GM12878 (cell line): Measurements from ENCODE around the gene RPS6KA2. TPM values are rescaled to one million over a fixed set of nuclear protein-coding genes. Genes with fewer than 3 reads are reported as not detected.

Experiments used
- KDM1A ChIP-seq: fragments of 200-600 bp; sonication (generic); IDR thresholded peaks from 2 replicates; pipeline ENCODE4 v1.6.1; 2016; ENCODE audit warnings: borderline replicate concordance
- SUPT20H ChIP-seq: IDR thresholded peaks from 2 replicates; pipeline ENCODE4 v1.6.1; 2011; ENCODE audit warnings: low read depth, mild to moderate bottlenecking, low read length, moderate library complexity, borderline replicate concordance; ENCODE audit not compliant: control insufficient read depth
- TBL1XR1 ChIP-seq: IDR thresholded peaks from 2 replicates; pipeline ENCODE4 v1.6.1; 2012; ENCODE audit warnings: low read depth, low read length, improper control_type of control experiment
- ZNF24 ChIP-seq: fragments of 450-650 bp; IDR thresholded peaks from 2 replicates; pipeline ENCODE4 v1.6.1; 2017; ENCODE audit warnings: antibody characterized with exemption, mild to moderate bottlenecking
- polyA plus RNA-seq, 11 experiments: library from polyadenylated mRNA; depleted of rRNA in 4 of 11; unstranded in 6 of 11; stranded (reverse) in 5 of 11; fragments of >200 nt; fragmentation: Nextera tagmentation in 4 of 11; fragmentation: Illumina TruSeq in 1 of 11; extraction: Ambion mirVana in 4 of 11; extraction: Trizol in 1 of 11; gene quantifications; 1 replicate in 1 of 11; 2 replicates in 10 of 11; pipeline versions ENCODE4 v1.2.1 to v1.2.3, GENCODE V29; 2011 to 2016; ENCODE audit warnings: inconsistent platforms in 2 of 11, missing spikeins in 2 of 11, low read depth in 1 of 11
- total RNA-seq, 4 experiments: library from RNA; depleted of rRNA in 3 of 4; stranded (reverse); fragments of >200 nt in 3 of 4; fragmentation: Illumina TruSeq in 1 of 4; extraction: Trizol in 1 of 4; gene quantifications; 2 replicates each; pipeline versions ENCODE4 v1.2.1 to v1.2.3, GENCODE V29; 2013 to 2021
- TF ChIP-seq, protein P1 (sequence below): fragments of 150-350 bp; IDR thresholded peaks from 2 replicates; pipeline ENCODE4 v1.6.1; 2016; ENCODE audit warnings: low read depth, low read length
- TF ChIP-seq, protein P2 (sequence below): fragments of 450-650 bp; IDR thresholded peaks from 2 replicates; pipeline ENCODE4 v1.6.1; 2018; ENCODE audit warnings: mild to moderate bottlenecking, low read depth, moderate library complexity; ENCODE audit not compliant: partially characterized antibody
- TF ChIP-seq, protein P3 (sequence below): fragments of 450-650 bp; IDR thresholded peaks from 2 replicates; pipeline ENCODE4 v1.6.1; 2017; ENCODE audit warnings: mild to moderate bottlenecking, moderate library complexity

The RPS6KA2 gene
- total and polyA plus RNA-seq, 10 of the 15 experiments (the other 5 are each of a cell fraction or from before 2014, with no cell fraction given), result 0.02 to 1.0 (median 0.22) TPM; not detected in 1

DNA sequence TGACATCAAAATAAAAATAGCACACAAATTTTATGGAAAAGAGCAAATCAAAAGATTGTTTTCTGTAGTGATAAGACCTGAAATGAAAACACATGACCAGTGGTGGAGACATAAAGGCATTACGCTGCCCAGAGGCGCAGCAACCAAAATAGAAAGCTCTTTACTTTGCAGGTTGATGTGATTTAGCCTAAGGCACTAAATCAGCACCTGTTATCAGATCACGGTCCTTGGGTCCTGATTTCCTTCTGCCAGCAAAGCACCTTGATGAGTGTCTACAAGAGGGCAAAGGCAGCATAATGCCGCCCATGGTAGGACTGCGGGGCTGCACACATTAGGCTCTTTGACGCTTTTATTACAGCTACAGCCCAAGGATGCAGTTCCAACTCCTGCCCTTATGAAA is 21.3 kb downstream of the RPS6KA2 start (continued):
- TF ChIP-seq, protein P1, sequence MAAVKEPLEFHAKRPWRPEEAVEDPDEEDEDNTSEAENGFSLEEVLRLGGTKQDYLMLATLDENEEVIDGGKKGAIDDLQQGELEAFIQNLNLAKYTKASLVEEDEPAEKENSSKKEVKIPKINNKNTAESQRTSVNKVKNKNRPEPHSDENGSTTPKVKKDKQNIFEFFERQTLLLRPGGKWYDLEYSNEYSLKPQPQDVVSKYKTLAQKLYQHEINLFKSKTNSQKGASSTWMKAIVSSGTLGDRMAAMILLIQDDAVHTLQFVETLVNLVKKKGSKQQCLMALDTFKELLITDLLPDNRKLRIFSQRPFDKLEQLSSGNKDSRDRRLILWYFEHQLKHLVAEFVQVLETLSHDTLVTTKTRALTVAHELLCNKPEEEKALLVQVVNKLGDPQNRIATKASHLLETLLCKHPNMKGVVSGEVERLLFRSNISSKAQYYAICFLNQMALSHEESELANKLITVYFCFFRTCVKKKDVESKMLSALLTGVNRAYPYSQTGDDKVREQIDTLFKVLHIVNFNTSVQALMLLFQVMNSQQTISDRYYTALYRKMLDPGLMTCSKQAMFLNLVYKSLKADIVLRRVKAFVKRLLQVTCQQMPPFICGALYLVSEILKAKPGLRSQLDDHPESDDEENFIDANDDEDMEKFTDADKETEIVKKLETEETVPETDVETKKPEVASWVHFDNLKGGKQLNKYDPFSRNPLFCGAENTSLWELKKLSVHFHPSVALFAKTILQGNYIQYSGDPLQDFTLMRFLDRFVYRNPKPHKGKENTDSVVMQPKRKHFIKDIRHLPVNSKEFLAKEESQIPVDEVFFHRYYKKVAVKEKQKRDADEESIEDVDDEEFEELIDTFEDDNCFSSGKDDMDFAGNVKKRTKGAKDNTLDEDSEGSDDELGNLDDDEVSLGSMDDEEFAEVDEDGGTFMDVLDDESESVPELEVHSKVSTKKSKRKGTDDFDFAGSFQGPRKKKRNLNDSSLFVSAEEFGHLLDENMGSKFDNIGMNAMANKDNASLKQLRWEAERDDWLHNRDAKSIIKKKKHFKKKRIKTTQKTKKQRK, result no peak
- TF ChIP-seq ZNF24 (no peak), TBL1XR1 (no peak), SUPT20H (no peak), KDM1A (no peak)
- TF ChIP-seq, protein P2, sequence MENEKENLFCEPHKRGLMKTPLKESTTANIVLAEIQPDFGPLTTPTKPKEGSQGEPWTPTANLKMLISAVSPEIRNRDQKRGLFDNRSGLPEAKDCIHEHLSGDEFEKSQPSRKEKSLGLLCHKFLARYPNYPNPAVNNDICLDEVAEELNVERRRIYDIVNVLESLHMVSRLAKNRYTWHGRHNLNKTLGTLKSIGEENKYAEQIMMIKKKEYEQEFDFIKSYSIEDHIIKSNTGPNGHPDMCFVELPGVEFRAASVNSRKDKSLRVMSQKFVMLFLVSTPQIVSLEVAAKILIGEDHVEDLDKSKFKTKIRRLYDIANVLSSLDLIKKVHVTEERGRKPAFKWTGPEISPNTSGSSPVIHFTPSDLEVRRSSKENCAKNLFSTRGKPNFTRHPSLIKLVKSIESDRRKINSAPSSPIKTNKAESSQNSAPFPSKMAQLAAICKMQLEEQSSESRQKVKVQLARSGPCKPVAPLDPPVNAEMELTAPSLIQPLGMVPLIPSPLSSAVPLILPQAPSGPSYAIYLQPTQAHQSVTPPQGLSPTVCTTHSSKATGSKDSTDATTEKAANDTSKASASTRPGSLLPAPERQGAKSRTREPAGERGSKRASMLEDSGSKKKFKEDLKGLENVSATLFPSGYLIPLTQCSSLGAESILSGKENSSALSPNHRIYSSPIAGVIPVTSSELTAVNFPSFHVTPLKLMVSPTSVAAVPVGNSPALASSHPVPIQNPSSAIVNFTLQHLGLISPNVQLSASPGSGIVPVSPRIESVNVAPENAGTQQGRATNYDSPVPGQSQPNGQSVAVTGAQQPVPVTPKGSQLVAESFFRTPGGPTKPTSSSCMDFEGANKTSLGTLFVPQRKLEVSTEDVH, result no peak
- TF ChIP-seq, protein P3, sequence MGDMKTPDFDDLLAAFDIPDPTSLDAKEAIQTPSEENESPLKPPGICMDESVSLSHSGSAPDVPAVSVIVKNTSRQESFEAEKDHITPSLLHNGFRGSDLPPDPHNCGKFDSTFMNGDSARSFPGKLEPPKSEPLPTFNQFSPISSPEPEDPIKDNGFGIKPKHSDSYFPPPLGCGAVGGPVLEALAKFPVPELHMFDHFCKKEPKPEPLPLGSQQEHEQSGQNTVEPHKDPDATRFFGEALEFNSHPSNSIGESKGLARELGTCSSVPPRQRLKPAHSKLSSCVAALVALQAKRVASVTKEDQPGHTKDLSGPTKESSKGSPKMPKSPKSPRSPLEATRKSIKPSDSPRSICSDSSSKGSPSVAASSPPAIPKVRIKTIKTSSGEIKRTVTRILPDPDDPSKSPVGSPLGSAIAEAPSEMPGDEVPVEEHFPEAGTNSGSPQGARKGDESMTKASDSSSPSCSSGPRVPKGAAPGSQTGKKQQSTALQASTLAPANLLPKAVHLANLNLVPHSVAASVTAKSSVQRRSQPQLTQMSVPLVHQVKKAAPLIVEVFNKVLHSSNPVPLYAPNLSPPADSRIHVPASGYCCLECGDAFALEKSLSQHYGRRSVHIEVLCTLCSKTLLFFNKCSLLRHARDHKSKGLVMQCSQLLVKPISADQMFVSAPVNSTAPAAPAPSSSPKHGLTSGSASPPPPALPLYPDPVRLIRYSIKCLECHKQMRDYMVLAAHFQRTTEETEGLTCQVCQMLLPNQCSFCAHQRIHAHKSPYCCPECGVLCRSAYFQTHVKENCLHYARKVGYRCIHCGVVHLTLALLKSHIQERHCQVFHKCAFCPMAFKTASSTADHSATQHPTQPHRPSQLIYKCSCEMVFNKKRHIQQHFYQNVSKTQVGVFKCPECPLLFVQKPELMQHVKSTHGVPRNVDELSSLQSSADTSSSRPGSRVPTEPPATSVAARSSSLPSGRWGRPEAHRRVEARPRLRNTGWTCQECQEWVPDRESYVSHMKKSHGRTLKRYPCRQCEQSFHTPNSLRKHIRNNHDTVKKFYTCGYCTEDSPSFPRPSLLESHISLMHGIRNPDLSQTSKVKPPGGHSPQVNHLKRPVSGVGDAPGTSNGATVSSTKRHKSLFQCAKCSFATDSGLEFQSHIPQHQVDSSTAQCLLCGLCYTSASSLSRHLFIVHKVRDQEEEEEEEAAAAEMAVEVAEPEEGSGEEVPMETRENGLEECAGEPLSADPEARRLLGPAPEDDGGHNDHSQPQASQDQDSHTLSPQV, result no peak
